B cell (primary cell): ENCODE results near the gene MPC2. TPM values are rescaled to one million over a fixed set of nuclear protein-coding genes. Genes with fewer than 3 reads are reported as not detected.

ENCODE experiments used
- ATAC-seq: fragments of 200-7000 bp; cut with Tn5 transposase; one replicate; pipeline ENCODE4 v1.10.0; 2021; ENCODE audit warnings: low read depth, mild to moderate bottlenecking, moderate number of reproducible peaks, moderate library complexity
- CTCF ChIA-PET: fragments of 350-600 bp; sonication (Branson Sonifier 250); formaldehyde crosslinking; loops from one replicate; lab custom pipeline; 2021; ENCODE audit warnings: antibody characterized with exemption, inconsistent platforms; lab: Charles Lee
- POLR2A ChIA-PET: fragments of 350-600 bp; sonication (Branson Sonifier 250); formaldehyde crosslinking; loops from one replicate; lab custom pipeline; 2021; ENCODE audit warnings: antibody characterized with exemption; lab: Charles Lee
- DNase-seq: peaks from one replicate; pipeline ENCODE4 v3.0.0; 2013
- H2AFZ ChIP-seq: 2 replicates; pipeline ENCODE4 v1.6.1; 2012; ENCODE audit warnings: mild to moderate bottlenecking, low read depth, low read length; ENCODE audit not compliant: insufficient read depth, poor library complexity, severe bottlenecking
- H3K27ac ChIP-seq, 2 donors: 1 replicate in 1 of 2; 2 replicates in 1 of 2; pipeline ENCODE4 v1.5.1; 2012 to 2013; ENCODE audit warnings: low read length in 2 of 2, mild to moderate bottlenecking in 2 of 2, moderate library complexity in 1 of 2
- H3K27me3 ChIP-seq, 4 experiments: fragments of 200-600 bp in 1 of 4; sonication (generic) in 1 of 4; replicated peaks in 1 of 4; 1 replicate in 2 of 4; 2 replicates in 2 of 4; pipeline versions ENCODE4 v1.6.1 to v1.7.0; 2013 to 2016; ENCODE audit warnings: low read length in 3 of 4, mild to moderate bottlenecking in 2 of 4, mixed read lengths in 1 of 4, moderate library complexity in 1 of 4; ENCODE audit not compliant: insufficient read depth in 4 of 4, control insufficient read depth in 3 of 4; ENCODE audit errors: control extremely low read depth in 1 of 4
- H3K36me3 ChIP-seq, 2 experiments: replicated peaks in 1 of 2; 1 replicate in 1 of 2; 2 replicates in 1 of 2; pipeline versions ENCODE4 v1.6.1 to v1.7.1; 2013; ENCODE audit warnings: low read length in 1 of 2; ENCODE audit not compliant: insufficient read depth in 2 of 2, control insufficient read depth in 1 of 2; ENCODE audit errors: control extremely low read depth in 1 of 2, extremely low read depth in 1 of 2
- H3K4me1 ChIP-seq, 2 donors: fragments of 200-600 bp in 1 of 2; sonication (generic) in 1 of 2; 1 replicate in 1 of 2; 2 replicates in 1 of 2; pipeline versions ENCODE4 v1.5.1 to v1.6.1; 2013 to 2017; ENCODE audit warnings: low read length in 2 of 2; ENCODE audit not compliant: control insufficient read depth in 2 of 2, insufficient read depth in 2 of 2
- H3K4me2 ChIP-seq: replicated peaks from 2 replicates; pipeline ENCODE3; 2012; ENCODE audit warnings: mild to moderate bottlenecking, low read depth, low read length; ENCODE audit not compliant: poor library complexity, severe bottlenecking
- H3K4me3 ChIP-seq, 5 experiments: fragments of 200-600 bp in 1 of 5; sonication (generic) in 1 of 5; 1 replicate in 3 of 5; 2 replicates in 2 of 5; pipeline versions ENCODE4 v1.5.1 to v1.7.0; 2011 to 2016; ENCODE audit warnings: low read length in 4 of 5, mild to moderate bottlenecking in 4 of 5, low read depth in 2 of 5, control low read depth in 1 of 5, moderate library complexity in 1 of 5; ENCODE audit not compliant: insufficient read depth in 1 of 5; ENCODE audit errors: control extremely low read depth in 1 of 5, extremely low read depth in 1 of 5
- H3K79me2 ChIP-seq: fragments of 200-600 bp; sonication (generic); one replicate; pipeline ENCODE4 v1.6.0; 2016; ENCODE audit warnings: low read length; ENCODE audit not compliant: control insufficient read depth, insufficient read depth
- H3K9ac ChIP-seq: fragments of 200-600 bp; sonication (generic); 2 replicates; pipeline ENCODE4 v1.6.1; 2017; ENCODE audit warnings: mild to moderate bottlenecking, low read length, moderate library complexity
- H3K9me3 ChIP-seq, 3 donors: one replicate each; pipeline versions ENCODE4 v1.6.1 to v1.7.1; 2013; ENCODE audit warnings: low read length in 2 of 3; ENCODE audit not compliant: control insufficient read depth in 2 of 3, insufficient read depth in 1 of 3; ENCODE audit errors: control extremely low read depth in 1 of 3
- H4K20me1 ChIP-seq: 2 replicates; pipeline ENCODE4 v1.6.0; 2012; ENCODE audit warnings: mild to moderate bottlenecking, low read length; ENCODE audit not compliant: insufficient read depth, control insufficient read depth, poor library complexity, severe bottlenecking
- H3K27ac Mint-ChIP-seq: one replicate; pipeline ENCODE4 v1.8.0; 2021; ENCODE audit warnings: mixed read lengths
- H3K27me3 Mint-ChIP-seq: one replicate; pipeline ENCODE4 v1.8.0; 2021; ENCODE audit warnings: mixed read lengths
- H3K4me1 Mint-ChIP-seq: one replicate; pipeline ENCODE4 v1.8.0; 2021; ENCODE audit warnings: mixed read lengths
- H3K4me3 Mint-ChIP-seq: one replicate; pipeline ENCODE4 v1.8.0; 2021; ENCODE audit warnings: mixed read lengths
- H3K9me3 Mint-ChIP-seq: one replicate; pipeline ENCODE4 v1.8.0; 2022; ENCODE audit warnings: mixed read lengths; ENCODE audit not compliant: insufficient read depth
- CTCF ChIP-seq: fragments of 200-600 bp; IDR thresholded peaks from one replicate; pipeline ENCODE4 v1.8.0; 2022; ENCODE audit warnings: antibody characterized with exemption, mild to moderate bottlenecking
- EZH2 ChIP-seq: IDR thresholded peaks from 2 replicates; pipeline ENCODE4 v1.6.1; 2012; ENCODE audit warnings: borderline replicate concordance, low read depth, mild to moderate bottlenecking, moderate library complexity, low read length; ENCODE audit not compliant: insufficient read depth, poor library complexity, severe bottlenecking
- WGBS: methylation state at CpG from one replicate; pipeline ENCODE4 v1.1.5; 2013; ENCODE audit warnings: missing lambda C conversion rate; ENCODE audit not compliant: insufficient coverage; 5-methylcytosine and 5-hydroxymethylcytosine counted together
- intact Hi-C: fragments of 100-400 bp; cut with micrococcal nuclease; formaldehyde crosslinking; loops from one replicate; pipeline ENCODE4 v1.10.0; 2022
- polyA plus RNA-seq: library from polyadenylated mRNA; depleted of rRNA; stranded (reverse); fragments of >200 nt; gene quantifications from 2 replicates; pipeline ENCODE4 v1.2.3, GENCODE V29; 2012
- total RNA-seq, 2 donors: library from RNA; stranded (reverse); fragments of 120-200 nt in 1 of 2; gene quantifications; 1 replicate in 1 of 2; 2 replicates in 1 of 2; pipeline versions ENCODE4 v1.2.3 to v1.2.4, GENCODE V29; 2013 to 2022

Gene MPC2
- total and polyA plus RNA-seq, 2 donors (not counting 1 experiment from before 2014, with no cell fraction given) = 16.4 to 17.5 TPM

GRCh38 chr1:167974698-167975097 is 37.8 kb upstream of the MPC2 start:
- Mint-ChIP-seq H3K27me3 (no peaks in the 10 kb centered on the region), H3K4me3 (no peak overlapping the region), H3K27ac (no peak overlapping the region), H3K9me3 (no peaks in the 10 kb centered on the region), H3K4me1 (no peaks in the 10 kb centered on the region)
- no CpG with 5 or more reads among the region's 4 CpGs for WGBS
- no peak overlapping the region for H3K4me2 ChIP-seq
- H3K27me3 ChIP-seq = no peaks in the 10 kb centered on the region
- no peak overlapping the region for H2AFZ ChIP-seq
- CTCF ChIA-PET = no interaction called here
- peaks cover 6 to 25% of the 10 kb centered on the region in 2 experiments for H3K36me3 ChIP-seq
- H3K4me3 ChIP-seq = no peak overlapping the region
- POLR2A ChIA-PET = no interaction called here
- ATAC-seq = no peak
- no peaks in the 10 kb centered on the region for H3K9me3 ChIP-seq
- no peak overlapping the region for H3K9ac ChIP-seq
- H3K27ac ChIP-seq = no peak overlapping the region
- H3K79me2 ChIP-seq = no peaks in the 10 kb centered on the region
- H4K20me1 ChIP-seq = no peaks in the 10 kb centered on the region
- no peaks in the 10 kb centered on the region for H3K4me1 ChIP-seq
- no peak for DNase-seq
- TF ChIP-seq CTCF = no peak
- no peak for TF ChIP-seq EZH2
- intact Hi-C loops = no loop called here

GRCh38 chr1:167973832-167974231 is 37.0 kb upstream of the MPC2 start:
- H3K4me3 ChIP-seq = no peak overlapping the region
- H3K27me3 Mint-ChIP-seq = no peaks in the 10 kb centered on the region
- POLR2A ChIA-PET = no interaction called here

More at GRCh38 chr1:167973832-167974231, 37.0 kb upstream of the MPC2 start:
- Histone ChIP-seq H3K4me1 (no peaks in the 10 kb centered on the region), H2AFZ (no peak overlapping the region), H3K27ac (no peak overlapping the region), H3K9me3 (no peaks in the 10 kb centered on the region), H3K9ac (no peak overlapping the region), H4K20me1 (no peaks in the 10 kb centered on the region), H3K27me3 (no peaks in the 10 kb centered on the region), H3K79me2 (no peaks in the 10 kb centered on the region), H3K36me3 (peaks cover 6 to 21% of the 10 kb centered on the region in 2 experiments), H3K4me2 (no peak overlapping the region)
- WGBS = no CpG with 5 or more reads among the region's 2 CpGs
- CTCF ChIA-PET = no interaction called here
- Mint-ChIP-seq H3K9me3 (no peaks in the 10 kb centered on the region), H3K4me1 (no peaks in the 10 kb centered on the region), H3K4me3 (no peak overlapping the region), H3K27ac (no peak overlapping the region)
- DNase-seq (no peak), ATAC-seq (no peak)
- intact Hi-C loops = no loop called here
- TF ChIP-seq EZH2 (no peak), CTCF (no peak)
